ENCODE results near the gene SYT1.

Gene SYT1

DNA sequence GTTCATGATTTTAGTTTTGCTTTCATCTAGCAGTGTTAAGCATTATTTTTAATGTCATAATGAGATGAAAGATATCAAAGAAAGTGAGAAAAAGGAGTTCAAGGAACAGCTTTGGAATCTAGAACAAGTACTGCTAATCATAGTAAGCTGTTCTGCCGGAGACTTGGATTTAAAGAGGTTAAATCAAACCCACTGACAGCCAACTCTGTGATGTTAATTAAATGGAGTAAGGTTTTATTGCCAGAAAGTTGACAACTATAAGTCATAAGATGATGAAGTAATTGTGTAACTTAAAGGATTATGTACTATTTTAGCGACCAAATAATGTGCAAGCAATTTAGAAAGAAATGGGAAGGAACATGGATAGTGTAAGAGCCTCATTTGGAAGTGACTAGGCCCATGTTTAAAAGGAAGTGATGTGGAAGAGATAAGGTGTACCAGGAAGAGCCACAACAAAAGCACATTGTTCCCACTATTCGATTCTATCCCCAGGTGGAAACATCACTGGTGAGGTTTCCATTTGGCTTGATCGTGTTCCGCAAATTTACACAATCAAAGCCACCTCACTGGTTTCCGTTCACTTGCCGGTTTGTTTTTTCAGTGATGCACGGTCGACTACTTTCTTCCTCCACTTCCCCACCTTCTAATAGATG lies 437.7 kb downstream of the SYT1 start:
- no peak for DNase-seq (ENCODE audit: low spot score in 2 of 2)
- ATAC-seq (replicated peaks; ENCODE audit: extremely low read depth, poor library complexity, severe bottlenecking): no peak
- Mint-ChIP-seq H3K9me3 (peaks cover 11% of the 10 kb centered on the region), H3K4me1 (no peaks in the 10 kb centered on the region), H3K36me3 (ENCODE audit: insufficient read depth) (no peaks in the 10 kb centered on the region), H3K27ac (ENCODE audit: low read depth) (no peak overlapping the region), H3K27me3 (no peaks in the 10 kb centered on the region), H3K4me3 (no peak overlapping the region)

DNA sequence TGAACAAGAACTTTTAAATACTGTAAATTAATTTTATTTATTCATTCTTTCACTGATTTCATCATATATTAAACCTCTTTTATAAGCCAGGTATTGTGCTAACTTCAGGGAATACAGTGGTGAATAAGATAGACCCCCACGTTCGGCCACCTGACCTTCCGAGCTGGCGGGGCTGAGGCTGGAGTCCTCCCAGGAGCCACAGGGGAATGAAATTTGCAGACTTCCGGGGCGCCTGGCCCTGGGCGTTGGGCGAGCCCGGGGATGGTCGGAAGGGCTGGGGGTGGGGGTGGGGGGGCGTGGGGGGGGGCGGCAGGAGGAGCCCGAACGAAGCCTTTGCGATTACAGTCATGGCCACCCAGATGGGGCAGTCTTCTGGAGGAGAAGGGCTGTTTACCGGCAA lies 442.8 kb downstream of the SYT1 start:
- ATAC-seq (replicated peaks; ENCODE audit: extremely low read depth, poor library complexity, severe bottlenecking): no peak
- Mint-ChIP-seq H3K4me3 (no peak overlapping the region), H3K27ac (ENCODE audit: low read depth) (no peak overlapping the region), H3K36me3 (ENCODE audit: insufficient read depth) (no peaks in the 10 kb centered on the region), H3K4me1 (no peaks in the 10 kb centered on the region), H3K9me3 (peaks cover 7% of the 10 kb centered on the region), H3K27me3 (no peaks in the 10 kb centered on the region)
- DNase-seq (ENCODE audit: low spot score in 2 of 2): no peak

DNA sequence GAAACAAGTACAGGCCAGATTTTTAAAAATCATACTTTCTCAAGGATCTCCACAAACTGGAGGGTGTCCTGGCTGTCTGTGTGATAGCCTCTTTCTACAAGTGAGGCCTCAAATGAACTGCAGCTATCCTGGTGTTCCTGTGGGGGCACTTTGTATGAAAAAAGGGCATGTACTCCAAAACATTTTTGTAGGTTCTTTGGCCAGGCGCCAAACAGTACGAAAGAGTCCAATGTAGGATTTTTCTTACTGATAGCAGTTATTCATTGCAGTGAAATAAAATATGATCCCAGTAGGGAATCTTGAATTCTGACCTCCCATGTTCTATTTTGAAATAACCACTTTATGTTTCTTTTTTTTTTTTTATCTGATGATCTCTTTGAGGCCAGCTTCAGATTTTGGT lies 444.5 kb downstream of the SYT1 start:
- Mint-ChIP-seq H3K4me3 (no peak overlapping the region), H3K9me3 (peaks cover 5% of the 10 kb centered on the region), H3K36me3 (ENCODE audit: insufficient read depth) (no peaks in the 10 kb centered on the region), H3K27me3 (no peaks in the 10 kb centered on the region), H3K27ac (ENCODE audit: low read depth) (no peak overlapping the region), H3K4me1 (no peaks in the 10 kb centered on the region)
- DNase-seq (ENCODE audit: low spot score in 2 of 2) (no peak), ATAC-seq (replicated peaks; ENCODE audit: extremely low read depth, poor library complexity, severe bottlenecking) (no peak)

DNA sequence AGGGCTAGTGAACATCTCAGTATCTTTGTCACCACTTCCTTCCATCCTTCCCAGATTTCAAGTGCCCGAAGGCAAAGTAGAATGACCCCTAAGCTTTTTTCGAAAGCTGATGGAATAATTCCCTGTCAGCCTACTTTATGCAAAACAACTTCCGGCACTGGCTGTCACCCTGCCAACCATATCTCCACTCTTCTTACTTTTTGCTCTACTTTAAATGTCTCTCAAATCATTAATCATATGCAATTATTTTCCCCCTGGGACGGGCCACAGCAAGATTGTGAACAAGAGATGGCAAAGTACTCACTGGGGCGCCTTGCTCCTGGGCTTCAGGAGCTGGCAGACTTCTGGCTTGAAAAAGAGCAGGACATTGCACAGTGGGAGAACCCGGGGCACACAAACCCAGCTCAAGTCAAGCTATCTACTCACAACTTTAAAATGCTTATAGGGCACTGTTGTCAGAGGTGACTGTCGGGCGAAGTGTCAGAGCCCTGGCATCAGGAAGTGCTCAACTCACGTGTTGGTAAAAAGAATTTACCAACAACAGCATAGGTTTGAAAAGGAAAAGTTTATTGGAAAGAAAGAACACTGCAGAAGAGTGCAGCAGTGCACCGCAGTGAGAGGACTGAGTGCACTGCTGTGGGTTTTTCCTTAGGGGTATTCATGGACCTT lies 452.7 kb downstream of the SYT1 start:
- DNase-seq (ENCODE audit: low spot score in 2 of 2) (no peak), ATAC-seq (replicated peaks; ENCODE audit: extremely low read depth, poor library complexity, severe bottlenecking) (no peak)
- Mint-ChIP-seq H3K9me3 (peaks cover 8% of the 10 kb centered on the region), H3K4me1 (no peaks in the 10 kb centered on the region), H3K27me3 (no peaks in the 10 kb centered on the region), H3K27ac (ENCODE audit: low read depth) (no peak overlapping the region), H3K36me3 (ENCODE audit: insufficient read depth) (no peaks in the 10 kb centered on the region), H3K4me3 (no peak overlapping the region)

DNA sequence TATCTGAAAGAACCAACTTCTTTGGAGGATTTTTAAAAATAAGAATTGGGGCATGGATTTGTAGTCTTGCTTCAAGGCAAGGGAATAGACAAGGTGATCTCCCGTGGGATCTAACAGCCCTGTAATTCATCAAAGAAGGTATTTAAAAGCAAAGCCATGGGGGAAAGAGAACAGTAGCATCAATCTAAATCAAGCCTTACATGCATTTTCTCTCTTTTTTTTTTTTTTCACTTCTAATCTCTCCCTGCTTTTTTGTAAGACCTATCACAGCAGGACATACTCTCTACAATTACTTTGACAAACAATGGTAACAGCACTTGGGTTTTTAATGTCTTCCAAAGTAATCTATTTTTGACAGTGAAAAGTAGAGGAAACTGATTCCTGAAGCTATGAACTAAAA lies 458.3 kb downstream of the SYT1 start:
- DNase-seq (ENCODE audit: low spot score in 2 of 2) (no peak), ATAC-seq (replicated peaks; ENCODE audit: extremely low read depth, poor library complexity, severe bottlenecking) (no peak)
- Mint-ChIP-seq H3K9me3 (peaks cover 18% of the 10 kb centered on the region), H3K27ac (ENCODE audit: low read depth) (no peak overlapping the region), H3K4me3 (no peak overlapping the region), H3K4me1 (no peaks in the 10 kb centered on the region), H3K27me3 (no peaks in the 10 kb centered on the region), H3K36me3 (ENCODE audit: insufficient read depth) (no peaks in the 10 kb centered on the region)

DNA sequence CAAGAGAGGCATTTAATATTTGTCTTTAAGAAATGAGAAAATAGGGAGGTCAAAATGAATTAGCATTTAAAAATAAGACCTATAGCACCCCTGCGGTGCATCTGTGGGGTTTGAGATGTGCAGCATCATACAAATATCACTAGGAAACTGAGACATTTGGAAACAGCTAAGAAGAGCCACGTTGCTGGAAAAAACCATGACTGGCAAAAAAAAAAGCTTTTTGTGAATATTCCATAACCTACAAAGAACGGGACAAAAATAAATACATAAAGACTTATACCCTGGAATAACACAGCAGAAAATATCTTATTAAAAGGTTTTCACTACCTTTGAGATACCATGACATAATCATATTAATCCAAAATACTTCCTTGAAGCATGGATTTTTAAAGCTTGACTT lies 460.0 kb downstream of the SYT1 start:
- no peak for ATAC-seq (replicated peaks; ENCODE audit: extremely low read depth, poor library complexity, severe bottlenecking)

DNA sequence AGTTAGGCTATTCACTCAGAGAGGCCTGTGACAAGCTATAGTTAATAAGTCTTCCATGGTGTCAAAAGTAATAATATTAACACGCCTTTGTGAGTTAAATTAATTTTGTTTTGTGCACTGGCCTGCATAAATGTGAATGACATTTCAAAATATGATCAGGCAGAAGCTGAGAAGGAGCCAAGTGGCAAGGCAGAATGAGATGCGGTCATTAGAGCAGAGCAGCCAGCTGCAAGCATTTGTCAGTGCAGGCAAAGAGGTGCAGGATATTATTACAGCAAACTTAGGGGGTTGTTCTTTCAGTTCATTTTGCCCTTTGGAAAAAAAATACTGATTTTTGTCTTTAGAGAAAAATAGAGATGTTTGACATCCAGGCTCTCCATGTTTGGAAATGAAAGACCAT lies 461.6 kb downstream of the SYT1 start:
- no peak overlapping the region for H3K4me3 Mint-ChIP-seq
- no peak overlapping the region for H3K27ac Mint-ChIP-seq (ENCODE audit: low read depth)
- H3K36me3 Mint-ChIP-seq (ENCODE audit: insufficient read depth): peaks cover 2% of the 10 kb centered on the region
- ATAC-seq (replicated peaks; ENCODE audit: extremely low read depth, poor library complexity, severe bottlenecking) (no peak), DNase-seq (ENCODE audit: low spot score in 2 of 2) (no peak)
- H3K9me3 Mint-ChIP-seq: peaks cover 18% of the 10 kb centered on the region
- H3K27me3 Mint-ChIP-seq: no peaks in the 10 kb centered on the region
- no peaks in the 10 kb centered on the region for H3K4me1 Mint-ChIP-seq

More for the DNA sequence above, 460.0 kb downstream of the SYT1 start:
- DNase-seq (ENCODE audit: low spot score in 2 of 2): no peak
- Mint-ChIP-seq H3K4me3 (no peak overlapping the region), H3K4me1 (no peaks in the 10 kb centered on the region), H3K36me3 (ENCODE audit: insufficient read depth) (no peaks in the 10 kb centered on the region), H3K9me3 (peaks cover 17% of the 10 kb centered on the region), H3K27ac (ENCODE audit: low read depth) (no peak overlapping the region), H3K27me3 (no peaks in the 10 kb centered on the region)

DNA sequence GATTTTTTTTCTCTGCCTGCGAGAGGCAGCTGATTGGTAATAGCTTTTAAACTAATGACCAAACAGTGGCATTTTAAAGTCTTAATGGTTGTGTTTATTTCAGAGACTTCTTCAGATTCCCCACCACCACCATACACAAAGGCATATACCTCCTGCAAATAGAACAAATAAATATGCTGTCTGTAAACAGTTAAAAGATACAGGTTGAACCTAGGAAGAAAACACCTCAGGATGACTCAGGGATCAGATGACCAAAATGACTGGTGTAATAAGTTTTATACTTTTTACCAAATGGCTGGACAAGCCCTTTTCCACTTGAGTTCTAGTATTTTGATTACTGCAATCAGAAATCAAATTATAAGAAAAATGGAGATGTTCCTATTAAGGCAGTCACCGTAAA lies 462.1 kb downstream of the SYT1 start:
- no peak for DNase-seq (ENCODE audit: low spot score in 2 of 2)
- Mint-ChIP-seq H3K27ac (ENCODE audit: low read depth) (no peak overlapping the region), H3K36me3 (ENCODE audit: insufficient read depth) (peaks cover 2% of the 10 kb centered on the region), H3K9me3 (peaks cover 18% of the 10 kb centered on the region), H3K27me3 (no peaks in the 10 kb centered on the region), H3K4me3 (no peak overlapping the region), H3K4me1 (no peaks in the 10 kb centered on the region)
- ATAC-seq (replicated peaks; ENCODE audit: extremely low read depth, poor library complexity, severe bottlenecking): no peak

DNA sequence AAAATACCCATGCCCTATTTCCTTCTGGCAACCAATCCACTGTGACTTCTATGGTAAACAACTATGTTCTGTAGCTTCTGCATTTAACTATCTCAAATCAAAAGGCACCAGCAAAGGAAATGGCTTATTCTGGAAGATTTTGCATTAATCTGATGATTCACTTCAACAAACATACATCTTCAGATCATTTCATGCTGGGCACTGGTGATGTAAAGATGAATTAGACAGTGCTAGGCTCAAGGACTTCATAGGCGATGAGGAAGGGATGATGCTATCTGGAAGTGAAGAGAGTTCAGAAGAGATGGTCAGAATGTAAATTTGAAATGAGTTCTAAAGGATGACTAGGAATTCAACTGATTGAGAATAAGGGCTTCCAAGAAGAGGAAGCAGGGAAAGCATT lies 462.9 kb downstream of the SYT1 start:
- Mint-ChIP-seq H3K4me3 (no peak overlapping the region), H3K36me3 (ENCODE audit: insufficient read depth) (peaks cover 2% of the 10 kb centered on the region), H3K27me3 (no peaks in the 10 kb centered on the region), H3K27ac (ENCODE audit: low read depth) (no peak overlapping the region), H3K4me1 (no peaks in the 10 kb centered on the region), H3K9me3 (peaks cover 15% of the 10 kb centered on the region)
- DNase-seq (ENCODE audit: low spot score in 2 of 2) (no peak), ATAC-seq (replicated peaks; ENCODE audit: extremely low read depth, poor library complexity, severe bottlenecking) (no peak)

DNA sequence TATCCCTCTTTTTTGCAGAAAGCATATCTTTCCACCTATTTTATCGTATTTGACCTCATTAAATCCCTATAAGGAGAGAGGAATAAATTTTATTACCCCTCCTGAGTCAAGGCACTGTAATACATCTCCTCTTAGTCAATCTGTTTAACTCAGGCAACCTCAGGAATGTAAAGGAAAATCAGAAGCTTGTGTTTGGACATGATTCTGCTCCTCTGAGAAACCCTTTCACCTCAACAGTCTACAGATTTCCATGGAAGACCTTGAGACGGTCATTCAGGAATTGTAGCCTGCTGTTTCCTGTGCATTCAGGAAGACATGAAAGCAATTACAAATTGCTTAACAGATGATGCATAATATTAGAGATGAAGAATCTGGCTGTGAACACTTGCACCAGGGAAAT lies 465.4 kb downstream of the SYT1 start:
- H3K9me3 Mint-ChIP-seq: peaks cover 7% of the 10 kb centered on the region
- H3K4me3 Mint-ChIP-seq: no peak overlapping the region
- H3K4me1 Mint-ChIP-seq: no peaks in the 10 kb centered on the region
- ATAC-seq (replicated peaks; ENCODE audit: extremely low read depth, poor library complexity, severe bottlenecking): no peak
- no peak for DNase-seq (ENCODE audit: low spot score in 2 of 2)
- H3K27ac Mint-ChIP-seq (ENCODE audit: low read depth): no peak overlapping the region
- H3K27me3 Mint-ChIP-seq: no peaks in the 10 kb centered on the region
- H3K36me3 Mint-ChIP-seq (ENCODE audit: insufficient read depth): peaks cover 2% of the 10 kb centered on the region

DNA sequence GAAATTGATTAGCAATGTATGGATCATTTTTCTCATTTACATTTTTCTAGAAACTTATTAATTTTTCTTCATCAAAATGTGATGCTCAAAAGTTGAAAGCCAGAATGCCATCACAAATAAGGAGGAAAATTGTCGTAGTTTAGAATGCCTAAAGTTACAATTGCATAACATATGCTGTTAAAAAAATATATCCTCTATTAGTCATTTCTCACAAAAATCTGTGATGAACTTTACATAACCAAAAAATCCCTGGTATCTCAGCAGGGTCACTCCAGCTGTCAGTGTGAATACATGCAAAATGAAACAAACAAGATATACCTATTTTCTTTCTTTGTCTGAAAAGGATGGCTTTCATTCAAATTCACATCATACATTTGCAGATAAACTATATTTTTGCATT lies 467.3 kb downstream of the SYT1 start:
- no peak overlapping the region for H3K27ac Mint-ChIP-seq (ENCODE audit: low read depth)
- peaks cover 9% of the 10 kb centered on the region for H3K9me3 Mint-ChIP-seq
- ATAC-seq (replicated peaks; ENCODE audit: extremely low read depth, poor library complexity, severe bottlenecking) (no peak), DNase-seq (ENCODE audit: low spot score in 2 of 2) (no peak)
- H3K4me1 Mint-ChIP-seq: no peaks in the 10 kb centered on the region
- no peak overlapping the region for H3K4me3 Mint-ChIP-seq
- no peaks in the 10 kb centered on the region for H3K27me3 Mint-ChIP-seq
- peaks cover 2% of the 10 kb centered on the region for H3K36me3 Mint-ChIP-seq (ENCODE audit: insufficient read depth)

DNA sequence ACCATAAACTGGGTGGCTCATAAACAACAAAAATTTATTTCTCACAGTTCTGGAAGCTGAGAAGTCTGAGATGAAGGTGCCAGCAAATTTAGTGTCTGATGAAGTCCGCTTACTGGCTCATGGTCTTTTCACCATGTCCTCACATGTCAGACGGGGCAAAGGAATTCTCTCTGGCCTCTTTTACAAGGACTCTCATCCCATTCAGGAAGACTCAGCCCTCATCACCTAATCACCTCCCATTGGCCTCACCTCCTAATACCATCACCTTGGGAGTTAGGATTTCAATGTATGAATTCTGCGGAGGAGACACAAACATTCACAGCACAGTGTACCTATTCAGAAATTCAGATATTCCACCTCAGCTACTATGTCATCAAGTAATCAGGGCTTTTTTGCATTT lies 468.6 kb downstream of the SYT1 start:
- no peaks in the 10 kb centered on the region for H3K27me3 Mint-ChIP-seq
- H3K9me3 Mint-ChIP-seq: peaks cover 11% of the 10 kb centered on the region
- no peak overlapping the region for H3K27ac Mint-ChIP-seq (ENCODE audit: low read depth)
- DNase-seq (ENCODE audit: low spot score in 2 of 2) (no peak), ATAC-seq (replicated peaks; ENCODE audit: extremely low read depth, poor library complexity, severe bottlenecking) (no peak)
- no peak overlapping the region for H3K4me3 Mint-ChIP-seq
- H3K36me3 Mint-ChIP-seq (ENCODE audit: insufficient read depth): peaks cover 2% of the 10 kb centered on the region
- H3K4me1 Mint-ChIP-seq: no peaks in the 10 kb centered on the region

DNA sequence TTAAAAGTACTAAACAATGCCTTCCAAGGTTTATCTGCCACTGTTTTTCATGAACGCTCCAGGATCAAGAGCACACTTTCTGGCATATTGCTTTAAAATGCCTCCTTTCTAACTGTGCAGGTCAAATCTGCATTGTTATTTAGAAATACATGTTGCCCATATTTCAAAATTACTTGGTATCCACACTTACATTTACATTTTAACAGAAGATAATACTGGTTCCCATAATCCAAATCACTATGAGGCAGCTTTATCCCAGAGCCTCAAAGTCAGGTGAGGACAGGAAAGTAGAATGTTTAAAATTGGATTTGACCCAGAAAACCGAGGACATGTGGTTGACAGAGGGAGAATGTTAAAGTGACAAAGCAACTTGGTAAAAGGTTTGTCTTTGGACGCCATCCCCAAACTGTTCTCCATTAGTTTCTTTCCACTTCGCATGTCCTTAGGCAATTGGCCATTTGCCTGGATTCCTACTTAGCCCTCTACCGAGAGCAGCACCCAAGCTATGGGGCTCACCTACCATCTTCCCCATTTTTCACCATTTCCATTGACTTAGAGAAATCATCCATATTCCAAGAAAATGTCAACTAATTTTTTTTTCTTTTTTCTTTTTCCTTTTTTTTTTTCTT lies 473.2 kb downstream of the SYT1 start:
- ATAC-seq (replicated peaks; ENCODE audit: extremely low read depth, poor library complexity, severe bottlenecking) (no peak), DNase-seq (ENCODE audit: low spot score in 2 of 2) (no peak)
- H3K4me3 Mint-ChIP-seq: no peak overlapping the region
- H3K27ac Mint-ChIP-seq (ENCODE audit: low read depth): no peak overlapping the region
- H3K9me3 Mint-ChIP-seq: peaks cover 5% of the 10 kb centered on the region
- H3K36me3 Mint-ChIP-seq (ENCODE audit: insufficient read depth): no peaks in the 10 kb centered on the region
- H3K4me1 Mint-ChIP-seq: no peaks in the 10 kb centered on the region
- no peaks in the 10 kb centered on the region for H3K27me3 Mint-ChIP-seq

All from central memory CD8-positive, alpha-beta T cell (primary cell).